OCI-LY1 (cell line): ENCODE results near the gene OTUD6A.

Experiments
- CTCF ChIP-seq: fragments of 200-600 bp; sonication (generic), shearing (Covaris generic); IDR thresholded peaks from 2 replicates; pipeline ENCODE4 v1.5.1; 2017; ENCODE audit warnings: mild to moderate bottlenecking, antibody characterized with exemption, low read length, moderate library complexity, mixed read lengths
- EZH2 ChIP-seq: fragments of 200-600 bp; sonication (generic), shearing (Covaris generic); IDR thresholded peaks from 2 replicates; pipeline ENCODE4 v1.8.0; 2017; ENCODE audit warnings: borderline replicate concordance, mixed run types, mild to moderate bottlenecking, antibody characterized with exemption, low read length, moderate library complexity, mixed read lengths

- TF ChIP-seq CTCF (0 out of 2 replicates have a peak, but pooled peaks have one; percentile 5), EZH2 (no peak)
These were observed 33.8 kb downstream of the OTUD6A start for GRCh38 chrX:70096052-70096451.
